HepG2 (cell line): Measurements from ENCODE around the gene CBLC. TPM values are rescaled to one million over a fixed set of nuclear protein-coding genes. Genes with fewer than 3 reads are reported as not detected.

Experiments
- ARID2 ChIP-seq: sonication (generic); formaldehyde crosslinking; IDR thresholded peaks from 2 replicates; pipeline ENCODE4 v1.8.1; 2022; ENCODE audit warnings: mild to moderate bottlenecking, missing genetic modification reagents, borderline replicate concordance
- BCLAF1 ChIP-seq: fragments of 450-650 bp; IDR thresholded peaks from 2 replicates; pipeline ENCODE4 v1.6.1; 2017; ENCODE audit warnings: mild to moderate bottlenecking
- CHCHD3 ChIP-seq: sonication (generic); formaldehyde crosslinking; IDR thresholded peaks from 2 replicates; pipeline ENCODE4 v1.8.0; 2022; ENCODE audit warnings: mild to moderate bottlenecking, missing genetic modification reagents, moderate library complexity
- CHD2 ChIP-seq: IDR thresholded peaks from 2 replicates; pipeline ENCODE4 v1.6.1; 2011; ENCODE audit warnings: low read depth, low read length, improper control_type of control experiment
- FOSL1 ChIP-seq: sonication (generic); formaldehyde crosslinking; IDR thresholded peaks from 2 replicates; pipeline ENCODE4 v1.9.0; 2021; ENCODE audit warnings: missing genetic modification reagents, borderline replicate concordance
- FOXJ3 ChIP-seq: sonication (generic); formaldehyde crosslinking; IDR thresholded peaks from 2 replicates; pipeline ENCODE4 v1.4.0; 2020; ENCODE audit warnings: missing genetic modification reagents, mild to moderate bottlenecking, borderline replicate concordance
- IRF2 ChIP-seq: IDR thresholded peaks from 2 replicates; pipeline ENCODE4 v1.6.1; 2018; ENCODE audit warnings: missing genetic modification reagents, missing compliant biosample characterization
- MBNL3 ChIP-seq: fragments of 250-450 bp; sonication (Bioruptor Pico); conservative IDR thresholded peaks from 2 replicates; pipeline ENCODE4 v1.8.0; 2022; ENCODE audit warnings: mild to moderate bottlenecking, inconsistent platforms
- MIER2 ChIP-seq: IDR thresholded peaks from 2 replicates; pipeline ENCODE4 v1.6.1; 2016; ENCODE audit warnings: missing biosample characterization, missing genetic modification reagents
- MIXL1 ChIP-seq: IDR thresholded peaks from 2 replicates; pipeline ENCODE4 v1.6.1; 2016
- RFX5 ChIP-seq: IDR thresholded peaks from 2 replicates; pipeline ENCODE4 v1.6.1; 2011; ENCODE audit warnings: low read depth, low read length, improper control_type of control experiment
- SIN3A ChIP-seq: IDR thresholded peaks from 2 replicates; pipeline ENCODE4 v1.6.1; 2011; ENCODE audit warnings: low read depth, mild to moderate bottlenecking, control low read depth, low read length, borderline replicate concordance
- SP140L ChIP-seq: sonication (generic); formaldehyde crosslinking; IDR thresholded peaks from 2 replicates; pipeline ENCODE4 v1.4.0; 2020; ENCODE audit warnings: missing genetic modification reagents, borderline replicate concordance
- XRCC5 ChIP-seq: fragments of 200-400 bp; formaldehyde crosslinking; optimal IDR thresholded peaks from 2 replicates; pipeline ENCODE3; 2017; ENCODE audit warnings: mild to moderate bottlenecking, low read length
- ZFP62 ChIP-seq: sonication (generic); formaldehyde crosslinking; IDR thresholded peaks from 2 replicates; pipeline ENCODE4 v1.4.0; 2020; ENCODE audit warnings: missing genetic modification reagents
- ZNF263 ChIP-seq: sonication (generic); formaldehyde crosslinking; IDR thresholded peaks from 2 replicates; pipeline ENCODE4 v1.4.0; 2020; ENCODE audit warnings: missing genetic modification reagents
- ZNF3 ChIP-seq: IDR thresholded peaks from 2 replicates; pipeline ENCODE4 v1.7.0; 2017; ENCODE audit warnings: inconsistent platforms
- ZNF317 ChIP-seq: sonication (generic); formaldehyde crosslinking; IDR thresholded peaks from 2 replicates; pipeline ENCODE4 v1.5.0; 2020; ENCODE audit warnings: mild to moderate bottlenecking, missing genetic modification reagents
- ZNF333 ChIP-seq: sonication (generic); formaldehyde crosslinking; IDR thresholded peaks from 2 replicates; pipeline ENCODE4 v1.4.0; 2020; ENCODE audit warnings: mild to moderate bottlenecking, missing genetic modification reagents, borderline replicate concordance
- ZNF367 ChIP-seq: sonication (generic); formaldehyde crosslinking; IDR thresholded peaks from 2 replicates; pipeline ENCODE4 v1.4.0; 2020; ENCODE audit warnings: missing genetic modification reagents, borderline replicate concordance
- ZNF510 ChIP-seq: sonication (generic); formaldehyde crosslinking; IDR thresholded peaks from 2 replicates; pipeline ENCODE4 v1.4.0; 2020; ENCODE audit warnings: low read depth, mild to moderate bottlenecking, missing genetic modification reagents
- ZNF556 ChIP-seq: sonication (generic); formaldehyde crosslinking; IDR thresholded peaks from 2 replicates; pipeline ENCODE4 v1.4.0; 2020; ENCODE audit warnings: mild to moderate bottlenecking, missing genetic modification reagents, borderline replicate concordance
- ZNF562 ChIP-seq: sonication (generic); formaldehyde crosslinking; IDR thresholded peaks from 2 replicates; pipeline ENCODE4 v1.8.0; 2022; ENCODE audit warnings: missing genetic modification reagents, borderline replicate concordance
- ZNF614 ChIP-seq: IDR thresholded peaks from 2 replicates; pipeline ENCODE4 v1.6.1; 2018; ENCODE audit warnings: missing biosample characterization, missing genetic modification reagents, inconsistent platforms, borderline replicate concordance
- ZNF644 ChIP-seq: IDR thresholded peaks from 2 replicates; pipeline ENCODE4 v1.6.1; 2016; ENCODE audit warnings: low read depth
- ZNF780A ChIP-seq: sonication (generic); formaldehyde crosslinking; IDR thresholded peaks from 2 replicates; pipeline ENCODE4 v1.8.0; 2022; ENCODE audit warnings: mild to moderate bottlenecking, missing genetic modification reagents, moderate library complexity
- polyA plus RNA-seq, 8 experiments: library from polyadenylated mRNA; depleted of rRNA in 3 of 8; stranded (reverse) in 7 of 8; unstranded in 1 of 8; fragments of >200 nt; fragmentation: Illumina TruSeq in 4 of 8; extraction: Trizol in 4 of 8; gene quantifications; 2 replicates each; pipeline versions ENCODE4 v1.2.1 to v1.2.3, GENCODE V29; 2011 to 2016; ENCODE audit warnings: low read depth in 4 of 8, missing spikeins in 1 of 8, mixed read lengths in 1 of 8; ENCODE audit not compliant: insufficient read depth in 1 of 8
- total RNA-seq, 5 experiments: library from RNA; depleted of rRNA; stranded (reverse); fragments of >200 nt; fragmentation: Illumina TruSeq; extraction: Trizol; gene quantifications; 2 replicates each; pipeline ENCODE4 v1.2.3, GENCODE V29; 2016; ENCODE audit warnings: low read depth in 1 of 5
- TF ChIP-seq, protein P1 (sequence below): sonication (generic); formaldehyde crosslinking; IDR thresholded peaks from 2 replicates; pipeline ENCODE4 v1.5.1; 2020; ENCODE audit warnings: missing genetic modification reagents, mild to moderate bottlenecking, borderline replicate concordance

The CBLC gene
- total and polyA plus RNA-seq, 2 of the 13 experiments (the other 11 are each of a cell fraction or from before 2014, with no cell fraction given), result 1.8 to 2.6 TPM

DNA sequence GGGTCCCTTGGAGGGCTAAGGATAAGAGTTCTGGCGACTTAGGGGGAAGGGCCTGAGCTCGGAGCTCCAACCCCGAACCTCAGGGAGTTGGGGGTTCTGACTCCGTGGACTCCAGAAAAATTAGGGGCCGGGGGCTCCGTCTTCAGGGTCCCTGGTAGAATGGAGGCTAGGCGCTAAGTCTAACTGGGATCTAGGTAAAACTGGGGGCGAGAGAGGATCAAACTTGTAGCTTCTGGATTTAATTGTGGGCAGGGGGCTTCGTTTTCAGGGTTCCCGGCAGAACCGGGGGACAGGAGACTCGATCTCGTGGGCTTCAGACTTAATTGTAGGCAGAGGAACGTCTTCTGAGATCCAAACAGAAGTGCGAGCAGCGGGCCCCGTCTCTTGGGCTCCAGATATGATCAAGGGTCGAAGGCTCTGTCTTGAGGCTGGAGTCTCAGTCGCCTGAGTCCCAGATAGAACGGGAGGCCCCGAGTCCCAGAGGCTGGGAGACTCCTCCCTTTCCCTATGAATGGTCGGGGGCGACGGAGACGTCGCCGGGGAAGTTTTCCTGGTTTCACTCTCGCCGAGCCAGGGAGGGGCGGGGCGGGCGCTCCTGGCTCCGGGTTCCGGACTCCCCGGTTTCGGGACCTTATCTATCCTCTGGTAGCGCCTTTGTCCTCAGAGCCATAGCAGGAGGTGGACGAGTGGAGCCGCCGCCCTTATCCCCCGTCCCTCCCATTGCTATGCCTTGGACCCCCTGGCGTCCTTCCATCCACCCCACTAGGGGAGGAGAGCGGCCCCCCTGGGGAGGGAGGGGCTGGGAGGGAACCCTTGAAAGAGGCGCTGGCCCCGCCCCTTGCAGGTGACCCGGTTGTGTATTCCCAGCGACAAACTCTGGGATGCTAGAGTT lies 69.7 kb downstream of the CBLC start (continued):
- TF ChIP-seq, protein P1, sequence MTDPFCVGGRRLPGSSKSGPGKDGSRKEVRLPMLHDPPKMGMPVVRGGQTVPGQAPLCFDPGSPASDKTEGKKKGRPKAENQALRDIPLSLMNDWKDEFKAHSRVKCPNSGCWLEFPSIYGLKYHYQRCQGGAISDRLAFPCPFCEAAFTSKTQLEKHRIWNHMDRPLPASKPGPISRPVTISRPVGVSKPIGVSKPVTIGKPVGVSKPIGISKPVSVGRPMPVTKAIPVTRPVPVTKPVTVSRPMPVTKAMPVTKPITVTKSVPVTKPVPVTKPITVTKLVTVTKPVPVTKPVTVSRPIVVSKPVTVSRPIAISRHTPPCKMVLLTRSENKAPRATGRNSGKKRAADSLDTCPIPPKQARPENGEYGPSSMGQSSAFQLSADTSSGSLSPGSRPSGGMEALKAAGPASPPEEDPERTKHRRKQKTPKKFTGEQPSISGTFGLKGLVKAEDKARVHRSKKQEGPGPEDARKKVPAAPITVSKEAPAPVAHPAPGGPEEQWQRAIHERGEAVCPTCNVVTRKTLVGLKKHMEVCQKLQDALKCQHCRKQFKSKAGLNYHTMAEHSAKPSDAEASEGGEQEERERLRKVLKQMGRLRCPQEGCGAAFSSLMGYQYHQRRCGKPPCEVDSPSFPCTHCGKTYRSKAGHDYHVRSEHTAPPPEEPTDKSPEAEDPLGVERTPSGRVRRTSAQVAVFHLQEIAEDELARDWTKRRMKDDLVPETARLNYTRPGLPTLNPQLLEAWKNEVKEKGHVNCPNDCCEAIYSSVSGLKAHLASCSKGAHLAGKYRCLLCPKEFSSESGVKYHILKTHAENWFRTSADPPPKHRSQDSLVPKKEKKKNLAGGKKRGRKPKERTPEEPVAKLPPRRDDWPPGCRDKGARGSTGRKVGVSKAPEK (CRISPR knock-in tag), result no peak
- TF ChIP-seq BCLAF1 (no peak), FOSL1 (no peak), SP140L (CRISPR knock-in tag) (no peak), ZNF3 (CRISPR knock-in tag) (no peak), ZNF367 (CRISPR knock-in tag) (no peak), CHD2 (no peak), ZNF317 (CRISPR knock-in tag) (no peak), RFX5 (no peak), ZNF333 (CRISPR knock-in tag) (no peak), IRF2 (CRISPR knock-in tag) (no peak), ZNF562 (CRISPR knock-in tag) (no peak), XRCC5 (no peak), ZNF510 (CRISPR knock-in tag) (no peak), ZNF263 (CRISPR knock-in tag) (peak; percentile 68), ZNF614 (CRISPR knock-in tag) (no peak), ZNF556 (CRISPR knock-in tag) (peak; percentile 17; the same call in 1 of the 2 replicates), ZNF644 (CRISPR knock-in tag) (no peak), MBNL3 (no peak), FOXJ3 (CRISPR knock-in tag) (no peak), ZNF780A (CRISPR knock-in tag) (no peak), MIER2 (CRISPR knock-in tag) (no peak), ARID2 (CRISPR knock-in tag) (0 out of 2 replicates have a peak, but pooled peaks have one; percentile 8), CHCHD3 (no peak), SIN3A (peak; percentile 64; the same call in 1 of the 2 replicates), MIXL1 (CRISPR knock-in tag) (no peak), ZFP62 (CRISPR knock-in tag) (no peak)
